Prostate gland (tissue), 2 donors: ENCODE results near the gene DLG2. TPM values are rescaled to one million over a fixed set of nuclear protein-coding genes. Genes with fewer than 3 reads are reported as not detected.

Experiments
- DNase-seq: peaks from one replicate; pipeline ENCODE4 v3.0.0-alpha.2; 2019; ENCODE audit warnings: low spot score
- H3K27ac ChIP-seq, 2 donors: fragments of 200-600 bp; sonication (generic); 2 replicates each; pipeline ENCODE4 v1.5.1; 2017 to 2019
- H3K27me3 ChIP-seq: fragments of 200-600 bp; sonication (generic); replicated peaks from 2 replicates; pipeline ENCODE4 v1.5.1; 2019; ENCODE audit not compliant: insufficient read depth
- H3K36me3 ChIP-seq, 2 donors: fragments of 200-600 bp; sonication (generic); 1 replicate in 1 of 2; 2 replicates in 1 of 2; pipeline versions ENCODE4 v1.5.1 to v1.8.1; 2017 to 2019
- H3K4me1 ChIP-seq: fragments of 200-600 bp; sonication (generic); replicated peaks from 2 replicates; pipeline ENCODE4 v1.5.1; 2019
- H3K4me3 ChIP-seq, 2 donors: fragments of 200-600 bp; sonication (generic); 2 replicates each; pipeline ENCODE4 v1.5.1; 2017 to 2019
- H3K9me3 ChIP-seq: fragments of 200-600 bp; sonication (generic); 2 replicates; pipeline ENCODE4 v1.5.1; 2017
- POLR2A ChIP-seq: fragments of 450-650 bp; IDR thresholded peaks from one replicate; pipeline ENCODE4 v1.6.1; 2016; ENCODE audit warnings: antibody characterized with exemption, mild to moderate bottlenecking
- POLR2AphosphoS5 ChIP-seq: sonication (generic); formaldehyde crosslinking; IDR thresholded peaks from one replicate; pipeline ENCODE4 v1.6.1; 2017; ENCODE audit warnings: antibody characterized with exemption
- WGBS: methylation state at CpG from one replicate; pipeline ENCODE4 v1.1.5; 2018; 5-methylcytosine and 5-hydroxymethylcytosine counted together
- intact Hi-C: fragments of 100-400 bp; cut with DNase I; formaldehyde crosslinking; loops from one replicate; pipeline ENCODE4 v1.14.2; 2022
- total RNA-seq, 2 donors: library from RNA; depleted of rRNA; stranded (reverse); fragments of >200 nt; gene quantifications; one replicate each; pipeline ENCODE4 v1.1.0, GENCODE V29; 2016
- TF ChIP-seq, protein P1 (sequence below), 4 experiments: fragments of 200-600 bp in 2 of 4; fragments of 450-650 bp in 2 of 4; sonication (generic) in 2 of 4; IDR thresholded peaks; 1 replicate in 3 of 4; 2 replicates in 1 of 4; pipeline ENCODE4 v1.5.1; 2016 to 2019; ENCODE audit warnings: antibody characterized with exemption in 4 of 4, mild to moderate bottlenecking in 2 of 4, moderate library complexity in 2 of 4

DLG2 gene
- total RNA-seq, 2 donors from 2014 or later: 9.8 to 16.2 TPM

DNA sequence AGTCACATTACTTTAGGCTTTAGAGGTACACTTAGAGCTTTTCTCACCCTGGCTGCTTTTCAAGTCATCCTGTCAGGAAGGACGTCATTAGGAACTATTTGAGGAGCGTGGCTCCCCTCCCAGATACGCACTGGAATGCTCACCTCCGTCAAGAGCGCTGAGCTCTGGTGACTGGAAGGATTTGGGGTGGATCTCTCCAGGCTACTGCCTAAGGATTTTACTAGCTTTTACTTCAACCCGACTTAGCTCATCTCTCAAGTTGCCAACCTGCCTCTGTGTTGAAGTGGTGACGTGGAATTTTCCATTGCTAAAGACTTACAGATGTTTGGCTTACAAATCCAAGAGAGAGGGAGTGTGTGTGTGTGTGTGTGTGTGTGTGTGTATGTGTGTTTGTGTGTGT, 1985.6 kb downstream of the DLG2 start:
- DNase-seq: no peak
- TF ChIP-seq POLR2AphosphoS5 (no peak), POLR2A (no peak)
- TF ChIP-seq, protein P1, sequence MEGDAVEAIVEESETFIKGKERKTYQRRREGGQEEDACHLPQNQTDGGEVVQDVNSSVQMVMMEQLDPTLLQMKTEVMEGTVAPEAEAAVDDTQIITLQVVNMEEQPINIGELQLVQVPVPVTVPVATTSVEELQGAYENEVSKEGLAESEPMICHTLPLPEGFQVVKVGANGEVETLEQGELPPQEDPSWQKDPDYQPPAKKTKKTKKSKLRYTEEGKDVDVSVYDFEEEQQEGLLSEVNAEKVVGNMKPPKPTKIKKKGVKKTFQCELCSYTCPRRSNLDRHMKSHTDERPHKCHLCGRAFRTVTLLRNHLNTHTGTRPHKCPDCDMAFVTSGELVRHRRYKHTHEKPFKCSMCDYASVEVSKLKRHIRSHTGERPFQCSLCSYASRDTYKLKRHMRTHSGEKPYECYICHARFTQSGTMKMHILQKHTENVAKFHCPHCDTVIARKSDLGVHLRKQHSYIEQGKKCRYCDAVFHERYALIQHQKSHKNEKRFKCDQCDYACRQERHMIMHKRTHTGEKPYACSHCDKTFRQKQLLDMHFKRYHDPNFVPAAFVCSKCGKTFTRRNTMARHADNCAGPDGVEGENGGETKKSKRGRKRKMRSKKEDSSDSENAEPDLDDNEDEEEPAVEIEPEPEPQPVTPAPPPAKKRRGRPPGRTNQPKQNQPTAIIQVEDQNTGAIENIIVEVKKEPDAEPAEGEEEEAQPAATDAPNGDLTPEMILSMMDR (IDR thresholded peaks at IDR 0.05): no peak
- WGBS: 44% methylated on average over 7 of the region's 7 CpGs
- H3K36me3 ChIP-seq: no peaks in the 10 kb centered on the region
- H3K27me3 ChIP-seq: no peaks in the 10 kb centered on the region
- no peaks in the 10 kb centered on the region for H3K9me3 ChIP-seq
- H3K4me3 ChIP-seq: no peak overlapping the region
- intact Hi-C loops: no loop called here
- H3K4me1 ChIP-seq: no peaks in the 10 kb centered on the region
- H3K27ac ChIP-seq: no peak overlapping the region

DNA sequence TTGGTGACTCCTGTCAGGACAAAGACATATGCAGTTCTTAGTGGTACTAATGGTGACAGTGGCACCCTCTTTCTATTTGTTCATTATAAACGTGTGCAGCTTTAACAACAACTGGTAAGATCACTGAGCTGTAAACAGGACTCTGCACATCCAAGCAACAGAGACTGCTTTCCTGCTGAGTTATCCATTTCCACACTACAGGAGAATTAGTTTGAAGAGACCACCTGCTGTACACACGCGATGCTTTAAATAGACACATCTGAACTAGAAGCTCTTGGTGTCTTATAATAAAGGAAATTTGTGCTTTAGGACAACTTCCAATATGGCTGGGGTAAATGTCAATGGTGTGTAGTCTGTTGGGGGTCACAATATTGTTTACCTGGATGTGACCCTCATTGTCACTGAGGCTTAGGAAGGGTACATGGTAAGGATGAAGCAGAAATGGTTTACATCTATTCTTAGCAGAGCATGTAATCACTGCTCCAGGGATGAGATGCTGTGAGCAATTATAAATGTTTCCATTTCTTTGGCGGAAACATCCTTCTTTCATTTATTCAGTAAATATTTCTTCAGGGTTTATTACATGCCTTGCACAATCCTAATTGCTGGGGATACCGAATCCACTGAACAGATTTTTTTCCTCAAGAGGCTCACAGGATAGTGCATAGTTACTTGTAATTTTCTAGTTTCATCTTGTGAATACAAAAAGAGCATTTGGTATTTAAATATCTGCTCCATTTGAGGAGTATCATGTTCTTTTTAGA, 1987.0 kb downstream of the DLG2 start:
- TF ChIP-seq POLR2AphosphoS5 (no peak), POLR2A (no peak)
- TF ChIP-seq, protein P1 (IDR thresholded peaks at IDR 0.05): no peak
- 65% methylated on average over 5 of the region's 5 CpGs for WGBS
- Histone ChIP-seq H3K4me3 (no peak overlapping the region), H3K4me1 (no peaks in the 10 kb centered on the region), H3K9me3 (no peaks in the 10 kb centered on the region), H3K27me3 (no peaks in the 10 kb centered on the region), H3K36me3 (no peaks in the 10 kb centered on the region), H3K27ac (no peak overlapping the region)
- no peak for DNase-seq
- intact Hi-C loops: no loop called here

DNA sequence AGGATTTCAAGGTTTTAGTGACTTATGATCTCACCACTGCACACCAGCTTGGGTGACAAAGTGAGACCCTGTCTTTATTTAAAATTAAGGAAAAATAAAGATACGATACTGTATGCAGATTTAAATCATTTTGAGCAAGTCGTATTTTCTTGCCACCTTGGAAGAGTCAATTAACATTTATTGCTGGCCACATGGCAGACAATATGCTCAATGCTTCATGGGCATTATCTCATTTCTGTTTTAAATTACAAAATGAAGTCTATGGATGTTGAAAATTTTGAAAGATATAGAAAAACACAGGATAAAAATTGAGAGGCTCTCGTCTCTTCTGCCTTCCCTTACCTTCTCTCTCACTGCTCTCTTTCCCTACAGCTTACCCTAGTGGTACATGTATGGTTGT, 1992.0 kb downstream of the DLG2 start:
- WGBS: 90% methylated on average over 3 of the region's 3 CpGs
- no peak for DNase-seq
- H3K36me3 ChIP-seq: no peaks in the 10 kb centered on the region
- H3K27me3 ChIP-seq: no peaks in the 10 kb centered on the region
- no peaks in the 10 kb centered on the region for H3K4me1 ChIP-seq
- intact Hi-C loops: no loop called here
- H3K27ac ChIP-seq: no peak overlapping the region
- TF ChIP-seq POLR2AphosphoS5 (no peak), POLR2A (no peak)
- TF ChIP-seq, protein P1 (IDR thresholded peaks at IDR 0.05): no peak
- H3K4me3 ChIP-seq: no peak overlapping the region
- H3K9me3 ChIP-seq: no peaks in the 10 kb centered on the region

DNA sequence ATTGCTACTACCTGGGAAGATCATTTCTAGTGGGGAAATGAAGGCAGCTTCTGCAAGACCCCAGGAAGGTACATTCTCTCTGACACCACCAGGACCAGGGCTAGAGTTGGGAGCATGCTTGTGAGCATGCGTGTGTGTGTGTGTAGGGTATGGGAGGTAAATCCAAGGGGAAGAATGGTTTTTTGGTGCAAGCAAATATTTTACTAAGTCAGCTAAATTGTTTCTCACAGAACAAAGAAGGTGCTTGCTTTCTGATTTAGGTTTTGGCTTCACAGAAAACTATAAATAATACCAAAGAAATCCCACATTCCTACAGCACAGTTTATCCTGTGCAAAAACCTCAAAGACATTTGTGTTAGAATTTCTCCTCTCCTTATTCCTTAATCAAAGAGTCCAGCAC, 1996.9 kb downstream of the DLG2 start:
- Histone ChIP-seq H3K36me3 (no peaks in the 10 kb centered on the region), H3K9me3 (no peaks in the 10 kb centered on the region), H3K27me3 (no peaks in the 10 kb centered on the region), H3K4me3 (no peak overlapping the region), H3K27ac (no peak overlapping the region), H3K4me1 (no peaks in the 10 kb centered on the region)
- DNase-seq: no peak
- TF ChIP-seq POLR2A: no peak
- TF ChIP-seq, protein P1 (IDR thresholded peaks at IDR 0.05): no peak
- no peak for TF ChIP-seq POLR2AphosphoS5
- intact Hi-C loops: no loop called here
- 90% methylated on average over 1 of the region's 1 CpG for WGBS

DNA sequence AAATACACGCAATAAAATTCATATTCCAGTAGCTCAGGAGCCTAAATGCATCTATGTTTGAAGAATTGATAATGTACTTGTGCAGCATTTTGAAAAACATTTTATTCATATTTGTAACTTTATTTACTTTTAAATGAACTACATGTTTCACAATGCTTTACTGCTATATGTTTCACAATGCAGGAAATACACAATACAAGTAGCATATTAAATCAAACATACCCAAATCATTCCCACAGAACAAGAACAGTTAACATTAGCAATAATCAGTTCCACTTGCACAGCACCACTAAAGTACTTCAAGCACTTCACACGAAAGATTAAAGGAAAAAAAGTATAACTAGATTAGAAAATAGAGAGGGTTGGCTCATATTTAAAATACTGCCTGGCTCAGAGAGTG, 1997.4 kb downstream of the DLG2 start:
- DNase-seq: no peak
- no peaks in the 10 kb centered on the region for H3K9me3 ChIP-seq
- no peak for TF ChIP-seq POLR2A
- no peaks in the 10 kb centered on the region for H3K36me3 ChIP-seq
- intact Hi-C loops: no loop called here
- H3K4me3 ChIP-seq: no peak overlapping the region
- no peak overlapping the region for H3K27ac ChIP-seq
- H3K4me1 ChIP-seq: no peaks in the 10 kb centered on the region
- H3K27me3 ChIP-seq: no peaks in the 10 kb centered on the region
- 47% methylated on average over 2 of the region's 2 CpGs for WGBS
